ENCODE results near the gene INSIG2.

INSIG2 gene

GRCh38 chr2:118077636-118078247 lies 10.5 kb upstream of the INSIG2 start:
- no peak for TF ChIP-seq CTCF (IDR thresholded peaks at IDR 0.05; ENCODE audit: borderline replicate concordance, insufficient read depth, low read depth, low read length)
- H3K4me3 ChIP-seq (ENCODE audit: low read depth, low read length) = no peak overlapping the region

- no peak for TF ChIP-seq CTCF (IDR thresholded peaks at IDR 0.05; ENCODE audit: borderline replicate concordance, insufficient read depth, low read depth, low read length)
- H3K4me3 ChIP-seq (ENCODE audit: low read depth, low read length) = no peak overlapping the region
Measured at GRCh38 chr2:118078734-118079133, 9.5 kb upstream of the INSIG2 start.

GRCh38 chr2:118084491-118085089 lies 3.7 kb upstream of the INSIG2 start:
- H3K4me3 ChIP-seq (ENCODE audit: low read depth, low read length) = no peak overlapping the region
- TF ChIP-seq CTCF (IDR thresholded peaks at IDR 0.05; ENCODE audit: borderline replicate concordance, insufficient read depth, low read depth, low read length) = no peak

GRCh38 chr2:118085173-118086023 lies 2.9 kb upstream of the INSIG2 start:
- H3K4me3 ChIP-seq (ENCODE audit: low read depth, low read length) = no peak overlapping the region
- TF ChIP-seq CTCF (IDR thresholded peaks at IDR 0.05; ENCODE audit: borderline replicate concordance, insufficient read depth, low read depth, low read length) = no peak

DNA sequence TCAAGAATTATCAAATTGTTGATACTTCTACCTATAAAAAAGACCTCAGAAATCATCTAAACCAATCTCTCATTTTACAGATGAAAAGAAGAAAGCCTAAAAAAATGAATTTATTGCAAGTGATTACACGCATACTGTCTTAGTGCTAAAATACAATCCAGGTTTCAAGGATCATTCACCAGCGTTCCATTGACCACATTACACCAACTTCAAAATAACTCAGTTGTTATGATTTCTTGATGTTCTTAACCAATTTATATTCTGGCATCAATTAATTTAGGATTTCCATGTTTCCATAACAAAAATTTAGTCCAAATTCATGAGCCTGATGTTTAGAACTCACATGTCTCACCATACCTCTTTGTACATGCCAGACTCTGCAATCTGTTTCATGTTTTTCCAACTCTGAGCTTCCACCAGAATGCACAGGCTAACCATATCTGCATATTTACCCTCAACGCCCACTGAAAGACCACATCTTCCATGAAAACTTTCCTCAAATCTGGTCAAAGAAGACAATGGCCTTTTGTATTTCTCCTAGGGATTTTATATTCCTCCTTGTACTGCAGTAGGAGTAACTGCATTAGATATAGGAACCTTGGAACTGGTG lies 2.1 kb upstream of the INSIG2 start:
- H3K4me3 ChIP-seq (ENCODE audit: low read depth, low read length) = no peak overlapping the region
- TF ChIP-seq CTCF (IDR thresholded peaks at IDR 0.05; ENCODE audit: borderline replicate concordance, insufficient read depth, low read depth, low read length) = no peak

DNA sequence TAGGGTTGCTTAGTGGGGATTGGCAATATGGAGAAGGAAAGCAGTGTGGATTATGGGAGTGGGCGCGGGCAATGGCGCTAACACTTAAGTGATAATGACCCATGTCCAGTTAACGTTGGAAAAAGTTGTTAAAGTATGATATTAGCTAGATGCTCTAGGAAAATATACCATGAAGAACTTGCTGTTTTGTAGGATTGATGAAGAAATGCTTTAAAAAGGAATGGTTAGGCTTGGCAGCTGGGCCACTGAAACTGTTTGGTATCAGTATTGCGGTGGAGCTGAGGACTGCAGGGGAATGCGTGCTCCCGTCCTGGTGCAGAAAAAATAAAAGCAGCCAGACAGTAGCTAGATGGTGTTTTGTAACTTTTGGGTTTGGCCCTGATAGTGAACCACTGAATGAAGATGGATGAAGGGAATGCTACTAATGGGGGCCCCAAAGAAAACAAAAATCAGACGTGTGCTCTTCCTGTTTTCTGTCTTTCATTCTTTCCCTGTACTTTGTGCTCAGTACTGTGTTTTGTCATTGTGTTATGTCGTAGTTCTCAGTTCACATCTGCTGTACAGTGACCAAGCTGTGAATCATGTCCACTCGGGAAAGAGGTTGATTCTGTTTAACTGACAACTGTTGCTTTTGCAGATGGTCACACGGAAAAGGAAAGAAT lies 999 bp downstream of the INSIG2 start:
- H3K4me3 ChIP-seq (ENCODE audit: low read depth, low read length) = peak overlapping the region; percentile 83
- TF ChIP-seq CTCF (IDR thresholded peaks at IDR 0.05; ENCODE audit: borderline replicate concordance, insufficient read depth, low read depth, low read length) = 0 out of 2 replicates have a peak, but pooled peaks have one; percentile 13
